Activated T-cell treated with anti-CD3 and anti-CD28 coated beads, Interleukin-2, amount 50 U/mL, for 48 hours (primary cell): ENCODE measurements around the gene ROPN1L.

ENCODE experiments used
- DNase-seq, 2 experiments: peaks; one replicate each; pipeline ENCODE4 v3.0.0-alpha.2; 2020

ROPN1L gene

GRCh38 chr5:10459080-10460055, 17.7 kb downstream of the ROPN1L start:
- DNase-seq: no peak

- no peak for DNase-seq
Measured at GRCh38 chr5:10460252-10460906, 18.7 kb downstream of the ROPN1L start.

- DNase-seq: no peak
Measured at GRCh38 chr5:10461041-10461440, 19.4 kb downstream of the ROPN1L start.

- no peak for DNase-seq
Measured at GRCh38 chr5:10461904-10462555, 20.4 kb downstream of the ROPN1L start.

GRCh38 chr5:10463566-10463965, 21.9 kb downstream of the ROPN1L start:
- no peak for DNase-seq

GRCh38 chr5:10464173-10464572, 22.5 kb downstream of the ROPN1L start:
- no peak for DNase-seq

- no peak for DNase-seq
Measured at GRCh38 chr5:10465726-10466125, 24.0 kb downstream of the ROPN1L start.

GRCh38 chr5:10466446-10467073, 24.9 kb downstream of the ROPN1L start:
- DNase-seq: no peak

- no peak for DNase-seq
Measured at GRCh38 chr5:10467281-10468198, 25.9 kb downstream of the ROPN1L start.

- DNase-seq: no peak
Measured at GRCh38 chr5:10468256-10468655, 26.6 kb downstream of the ROPN1L start.

- no peak for DNase-seq
Measured at GRCh38 chr5:10469253-10470050, 27.8 kb downstream of the ROPN1L start.

GRCh38 chr5:10470669-10471068, 29.0 kb downstream of the ROPN1L start:
- DNase-seq: no peak

GRCh38 chr5:10471677-10472076, 30.0 kb downstream of the ROPN1L start:
- DNase-seq: no peak

GRCh38 chr5:10474521-10475075, 32.9 kb downstream of the ROPN1L start:
- no peak for DNase-seq

GRCh38 chr5:10475931-10476676, 34.4 kb downstream of the ROPN1L start:
- DNase-seq: no peak

- DNase-seq: no peak
Measured at GRCh38 chr5:10476878-10477277, 35.2 kb downstream of the ROPN1L start.

- DNase-seq: no peak
Measured at GRCh38 chr5:10477943-10478342, 36.3 kb downstream of the ROPN1L start.

- no peak for DNase-seq
Measured at GRCh38 chr5:10478436-10478835, 36.8 kb downstream of the ROPN1L start.

GRCh38 chr5:10479154-10479721, 37.6 kb downstream of the ROPN1L start:
- DNase-seq: no peak
